ENCODE data around the gene DNAAF8.
"Not testable (repeated sequence)": the region's sequence is repeated elsewhere in the genome, so short reads cannot be mapped to it uniquely, and the experiment has no call there.

DNA sequence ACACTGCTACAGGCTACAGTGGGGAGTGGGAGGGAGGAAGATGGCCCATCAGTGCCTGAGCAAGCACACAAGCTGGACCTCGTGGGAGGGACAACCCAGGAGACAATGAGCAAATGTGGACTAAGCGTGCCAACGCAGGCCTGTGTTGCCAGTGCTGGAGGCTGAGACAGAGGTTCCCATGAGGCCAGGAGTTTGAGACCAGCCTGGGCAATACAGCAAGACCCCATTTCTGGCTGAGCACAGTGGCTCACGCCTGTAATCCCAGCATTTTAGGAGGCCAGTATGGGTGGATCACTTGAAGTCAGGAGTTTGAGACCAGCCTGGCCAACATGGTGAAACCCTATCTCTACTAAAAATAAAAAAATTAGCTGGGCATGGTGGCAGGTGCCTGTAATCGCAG, 4.0 kb downstream of the DNAAF8 start:
- TF ChIP-seq, protein P1, sequence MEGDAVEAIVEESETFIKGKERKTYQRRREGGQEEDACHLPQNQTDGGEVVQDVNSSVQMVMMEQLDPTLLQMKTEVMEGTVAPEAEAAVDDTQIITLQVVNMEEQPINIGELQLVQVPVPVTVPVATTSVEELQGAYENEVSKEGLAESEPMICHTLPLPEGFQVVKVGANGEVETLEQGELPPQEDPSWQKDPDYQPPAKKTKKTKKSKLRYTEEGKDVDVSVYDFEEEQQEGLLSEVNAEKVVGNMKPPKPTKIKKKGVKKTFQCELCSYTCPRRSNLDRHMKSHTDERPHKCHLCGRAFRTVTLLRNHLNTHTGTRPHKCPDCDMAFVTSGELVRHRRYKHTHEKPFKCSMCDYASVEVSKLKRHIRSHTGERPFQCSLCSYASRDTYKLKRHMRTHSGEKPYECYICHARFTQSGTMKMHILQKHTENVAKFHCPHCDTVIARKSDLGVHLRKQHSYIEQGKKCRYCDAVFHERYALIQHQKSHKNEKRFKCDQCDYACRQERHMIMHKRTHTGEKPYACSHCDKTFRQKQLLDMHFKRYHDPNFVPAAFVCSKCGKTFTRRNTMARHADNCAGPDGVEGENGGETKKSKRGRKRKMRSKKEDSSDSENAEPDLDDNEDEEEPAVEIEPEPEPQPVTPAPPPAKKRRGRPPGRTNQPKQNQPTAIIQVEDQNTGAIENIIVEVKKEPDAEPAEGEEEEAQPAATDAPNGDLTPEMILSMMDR (IDR thresholded peaks at IDR 0.05): not testable (repeated sequence)
- not testable (repeated sequence) for TF ChIP-seq POLR2AphosphoS5 (IDR thresholded peaks at IDR 0.05)
